K562 (cell line): Measurements from ENCODE around the gene EPHB1.

Source experiments
- BHLHE40 ChIP-seq: IDR thresholded peaks from 2 replicates; pipeline ENCODE4 v1.6.1; 2011; ENCODE audit warnings: low read length, improper control_type of control experiment
- EP300 ChIP-seq: IDR thresholded peaks from 2 replicates; pipeline ENCODE4 v1.6.1; 2012; ENCODE audit warnings: low read length, improper control_type of control experiment
- EZH2 ChIP-seq: IDR thresholded peaks from 2 replicates; pipeline ENCODE4 v1.6.1; 2012; ENCODE audit warnings: low read depth, mild to moderate bottlenecking, inconsistent platforms, low read length, borderline replicate concordance
- IRF1 ChIP-seq: sonication (generic); formaldehyde crosslinking; IDR thresholded peaks from 2 replicates; pipeline ENCODE4 v1.8.0; 2022; ENCODE audit warnings: missing genetic modification reagents, mild to moderate bottlenecking, borderline replicate concordance
- MAFF ChIP-seq: IDR thresholded peaks from 2 replicates; pipeline ENCODE4 v1.6.1; 2012; ENCODE audit warnings: low read length, improper control_type of control experiment
- POLR2A ChIP-seq: fragments of 450-650 bp; conservative IDR thresholded peaks from 2 replicates; pipeline ENCODE4 v1.6.1; 2016
- POLR2AphosphoS5 ChIP-seq: IDR thresholded peaks from 2 replicates; pipeline ENCODE4 v1.6.1; 2011; ENCODE audit warnings: mild to moderate bottlenecking, low read depth, low read length, moderate library complexity; ENCODE audit not compliant: control insufficient read depth, insufficient read depth
- SAFB2 ChIP-seq: fragments of 200-400 bp; formaldehyde crosslinking; IDR thresholded peaks from 2 replicates; pipeline ENCODE4 v1.6.1; 2018; ENCODE audit warnings: borderline replicate concordance, low read length, low read depth, moderate library complexity; ENCODE audit not compliant: severe bottlenecking
- SIN3A ChIP-seq, 2 experiments: fragments of 150-350 bp in 1 of 2; IDR thresholded peaks; 2 replicates each; pipeline ENCODE4 v1.6.1; 2011 to 2016; ENCODE audit warnings: borderline replicate concordance in 2 of 2, low read depth in 2 of 2, low read length in 2 of 2, mild to moderate bottlenecking in 2 of 2, moderate library complexity in 2 of 2; ENCODE audit not compliant: control insufficient read depth in 1 of 2
- SPI1 ChIP-seq: IDR thresholded peaks from 2 replicates; pipeline ENCODE4 v1.6.1; 2011; ENCODE audit warnings: low read depth, low read length, control low read depth, borderline replicate concordance
- TAF1 ChIP-seq: IDR thresholded peaks from 2 replicates; pipeline ENCODE4 v1.6.1; 2011; ENCODE audit warnings: mild to moderate bottlenecking, low read length, moderate library complexity; ENCODE audit not compliant: insufficient read depth, control insufficient read depth, severe bottlenecking; ENCODE audit errors: extremely low read depth
- ZZZ3 ChIP-seq: fragments of 450-650 bp; IDR thresholded peaks from 2 replicates; pipeline ENCODE4 v1.6.1; 2016; ENCODE audit warnings: antibody characterized with exemption, mild to moderate bottlenecking, moderate library complexity
- TF ChIP-seq, protein P1 (sequence below), 3 experiments: IDR thresholded peaks in 2 of 3; conservative IDR thresholded peaks in 1 of 3; 2 replicates each; pipeline ENCODE4 v1.5.1; 2011 to 2012; ENCODE audit warnings: low read length in 3 of 3, mild to moderate bottlenecking in 3 of 3, control low read depth in 2 of 3, improper control_type of control experiment in 1 of 3, inconsistent platforms in 1 of 3, low read depth in 1 of 3, mixed read lengths in 1 of 3, moderate library complexity in 1 of 3; ENCODE audit not compliant: insufficient read depth in 2 of 3

GRCh38 chr3:135217730-135218129, 422.7 kb downstream of the EPHB1 start:
- TF ChIP-seq SPI1: no peak
- no peak for TF ChIP-seq EZH2
- no peak for TF ChIP-seq IRF1 (CRISPR knock-in tag)
- TF ChIP-seq MAFF: no peak
- TF ChIP-seq TAF1: no peak
- TF ChIP-seq POLR2A: no peak
- TF ChIP-seq ZZZ3: no peak
- TF ChIP-seq, protein P1, sequence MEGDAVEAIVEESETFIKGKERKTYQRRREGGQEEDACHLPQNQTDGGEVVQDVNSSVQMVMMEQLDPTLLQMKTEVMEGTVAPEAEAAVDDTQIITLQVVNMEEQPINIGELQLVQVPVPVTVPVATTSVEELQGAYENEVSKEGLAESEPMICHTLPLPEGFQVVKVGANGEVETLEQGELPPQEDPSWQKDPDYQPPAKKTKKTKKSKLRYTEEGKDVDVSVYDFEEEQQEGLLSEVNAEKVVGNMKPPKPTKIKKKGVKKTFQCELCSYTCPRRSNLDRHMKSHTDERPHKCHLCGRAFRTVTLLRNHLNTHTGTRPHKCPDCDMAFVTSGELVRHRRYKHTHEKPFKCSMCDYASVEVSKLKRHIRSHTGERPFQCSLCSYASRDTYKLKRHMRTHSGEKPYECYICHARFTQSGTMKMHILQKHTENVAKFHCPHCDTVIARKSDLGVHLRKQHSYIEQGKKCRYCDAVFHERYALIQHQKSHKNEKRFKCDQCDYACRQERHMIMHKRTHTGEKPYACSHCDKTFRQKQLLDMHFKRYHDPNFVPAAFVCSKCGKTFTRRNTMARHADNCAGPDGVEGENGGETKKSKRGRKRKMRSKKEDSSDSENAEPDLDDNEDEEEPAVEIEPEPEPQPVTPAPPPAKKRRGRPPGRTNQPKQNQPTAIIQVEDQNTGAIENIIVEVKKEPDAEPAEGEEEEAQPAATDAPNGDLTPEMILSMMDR (IDR thresholded peaks at IDR 0.05 in 2 of 3, conservative IDR thresholded peaks at IDR 0.05 in 1 of 3; ENCODE audit: insufficient read depth in 2 of 3, low read depth in 1 of 3, low read length in 3 of 3): no peak
- TF ChIP-seq POLR2AphosphoS5: no peak
- no peak for TF ChIP-seq SAFB2
- no peak for TF ChIP-seq EP300
- TF ChIP-seq SIN3A (IDR thresholded peaks at IDR 0.05; ENCODE audit: borderline replicate concordance in 2 of 2, control insufficient read depth in 1 of 2, low read depth in 2 of 2, low read length in 2 of 2): no peak
- TF ChIP-seq BHLHE40: no peak
